SH-SY5Y (cell line): ENCODE measurements around the gene TGFB2.
A peak's percentile ranks its signal among the peaks of the same experiment; 100 is the strongest.

Experiments used
- GATA2 ChIP-seq: IDR thresholded peaks from 2 replicates; pipeline ENCODE4 v1.6.1; 2011; ENCODE audit warnings: mild to moderate bottlenecking, low read depth, low read length
- GATA3 ChIP-seq: IDR thresholded peaks from 2 replicates; pipeline ENCODE4 v1.6.1; 2011; ENCODE audit warnings: low read depth, mild to moderate bottlenecking, low read length, moderate library complexity

Gene TGFB2

GRCh38 chr1:218472885-218473284 is 127.7 kb downstream of the TGFB2 start:
- TF ChIP-seq GATA3 (no peak), GATA2 (no peak)

GRCh38 chr1:218473522-218473921 is 128.4 kb downstream of the TGFB2 start:
- no peak for TF ChIP-seq GATA2
- TF ChIP-seq GATA3 = no peak

- TF ChIP-seq GATA3 (no peak), GATA2 (no peak)
These were observed 129.0 kb downstream of the TGFB2 start for GRCh38 chr1:218474128-218474527.

- TF ChIP-seq GATA2 (no peak), GATA3 (0 out of 2 replicates have a peak, but pooled peaks have one; percentile 31)
These were observed 130.1 kb downstream of the TGFB2 start for GRCh38 chr1:218475275-218475674.

- TF ChIP-seq GATA2 (no peak), GATA3 (no peak; the same call in 1 of the 2 replicates)
These were observed 130.6 kb downstream of the TGFB2 start for GRCh38 chr1:218475699-218476098.

GRCh38 chr1:218476385-218476784 is 131.2 kb downstream of the TGFB2 start:
- TF ChIP-seq GATA3 (no peak), GATA2 (no peak)

- TF ChIP-seq GATA2 (no peak), GATA3 (no peak)
These were observed 133.2 kb downstream of the TGFB2 start for GRCh38 chr1:218478336-218478735.

- TF ChIP-seq GATA3 (no peak), GATA2 (no peak)
These were observed 134.4 kb downstream of the TGFB2 start for GRCh38 chr1:218479436-218480115.

GRCh38 chr1:218480137-218480536 is 135.0 kb downstream of the TGFB2 start:
- no peak for TF ChIP-seq GATA2
- TF ChIP-seq GATA3 = no peak

- TF ChIP-seq GATA3 (no peak), GATA2 (no peak)
These were observed 135.5 kb downstream of the TGFB2 start for GRCh38 chr1:218480588-218481099.

GRCh38 chr1:218481116-218481775 is 136.1 kb downstream of the TGFB2 start:
- no peak for TF ChIP-seq GATA3
- no peak for TF ChIP-seq GATA2

GRCh38 chr1:218482683-218483082 is 137.5 kb downstream of the TGFB2 start:
- no peak for TF ChIP-seq GATA3

- TF ChIP-seq GATA3 (no peak), GATA2 (no peak)
These were observed 140.2 kb downstream of the TGFB2 start for GRCh38 chr1:218485241-218485928.

GRCh38 chr1:218488531-218488930 is 143.4 kb downstream of the TGFB2 start:
- no peak for TF ChIP-seq GATA3
- no peak for TF ChIP-seq GATA2
